Right lobe of liver (tissue), 6 donors: Measurements from ENCODE around the gene GDPD4. TPM values are rescaled to one million over a fixed set of nuclear protein-coding genes. Genes with fewer than 3 reads are reported as not detected.

ENCODE experiments used
- ATAC-seq, 4 donors: fragments of 200-7000 bp; cut with Tn5 transposase; one replicate each; pipeline ENCODE4 v1.9.1; 2020; ENCODE audit warnings: mild to moderate bottlenecking in 4 of 4, moderate library complexity in 4 of 4
- DNase-seq, 3 donors: peaks; one replicate each; pipeline ENCODE4 v3.0.0-alpha.2; 2020
- H3K27ac ChIP-seq, 3 donors: fragments of 200-600 bp; one replicate each; pipeline ENCODE4 v1.8.0; 2022
- H3K27me3 ChIP-seq, 2 donors: fragments of 200-600 bp; one replicate each; pipeline ENCODE4 v1.8.0; 2022
- H3K36me3 ChIP-seq, 4 donors: fragments of 200-600 bp; sonication (generic) in 1 of 4; one replicate each; pipeline versions ENCODE4 v1.5.1 to v1.8.0; 2017 to 2022; ENCODE audit warnings: control low read depth in 1 of 4
- H3K4me1 ChIP-seq, 4 donors: fragments of 200-600 bp; sonication (generic) in 1 of 4; one replicate each; pipeline versions ENCODE4 v1.5.1 to v1.8.0; 2017 to 2022; ENCODE audit warnings: control low read depth in 1 of 4
- H3K4me3 ChIP-seq, 3 donors: fragments of 200-600 bp; one replicate each; pipeline ENCODE4 v1.8.0; 2022
- H3K9me3 ChIP-seq, 4 donors: fragments of 200-600 bp; sonication (generic) in 1 of 4; one replicate each; pipeline versions ENCODE4 v1.5.1 to v1.8.0; 2017 to 2022; ENCODE audit warnings: control low read depth in 1 of 4
- POLR2A ChIP-seq: fragments of 450-650 bp; IDR thresholded peaks from one replicate; pipeline ENCODE4 v1.6.1; 2017; ENCODE audit warnings: antibody characterized with exemption, mild to moderate bottlenecking
- WGBS: methylation state at CpG from one replicate; pipeline ENCODE4 v1.1.6; 2018; ENCODE audit warnings: low coverage, low lambda C conversion rate; ENCODE audit not compliant: insufficient coverage; ENCODE audit errors: missing lambda C conversion rate; 5-methylcytosine and 5-hydroxymethylcytosine counted together
- intact Hi-C, 2 donors: fragments of 100-400 bp; cut with DNase I; formaldehyde crosslinking; loops; one replicate each; pipeline versions ENCODE4 v1.11.2 to v1.14.1; 2022
- long read RNA-seq: library from polyadenylated mRNA; unstranded; transcript quantifications from one replicate; pipeline ENCODE4 v2.0.0, GENCODE V29; 2019
- total RNA-seq, 6 experiments: library from RNA; depleted of rRNA in 2 of 6; stranded (reverse); fragments of >200 nt in 2 of 6; fragmentation: NEBNext Ultra II Directional in 3 of 6; extraction: Animal tissue kit (Norgen Biotek cat#: 25700) in 3 of 6; gene quantifications; one replicate each; pipeline versions ENCODE4 v1.1.0 to v1.2.4, GENCODE V29; 2016 to 2023
- TF ChIP-seq, protein P1 (sequence below), 4 donors: fragments of 200-600 bp in 3 of 4; fragments of 450-650 bp in 1 of 4; IDR thresholded peaks; one replicate each; pipeline versions ENCODE4 v1.5.1 to v1.8.0; 2016 to 2022; ENCODE audit warnings: antibody characterized with exemption in 4 of 4, mild to moderate bottlenecking in 2 of 4
- donor health status: DM: no; HTN: yes; CAD: no.
- donor health status: DM: no; HTN: no; CAD: no.
- donor health status: DM: no; HTN: no; CAD: no.
- donor health status: DM: no; HTN: yes; CAD: no.
- donor health status: DM: no; HTN: yes; CAD: no.

GDPD4 gene, protein sequence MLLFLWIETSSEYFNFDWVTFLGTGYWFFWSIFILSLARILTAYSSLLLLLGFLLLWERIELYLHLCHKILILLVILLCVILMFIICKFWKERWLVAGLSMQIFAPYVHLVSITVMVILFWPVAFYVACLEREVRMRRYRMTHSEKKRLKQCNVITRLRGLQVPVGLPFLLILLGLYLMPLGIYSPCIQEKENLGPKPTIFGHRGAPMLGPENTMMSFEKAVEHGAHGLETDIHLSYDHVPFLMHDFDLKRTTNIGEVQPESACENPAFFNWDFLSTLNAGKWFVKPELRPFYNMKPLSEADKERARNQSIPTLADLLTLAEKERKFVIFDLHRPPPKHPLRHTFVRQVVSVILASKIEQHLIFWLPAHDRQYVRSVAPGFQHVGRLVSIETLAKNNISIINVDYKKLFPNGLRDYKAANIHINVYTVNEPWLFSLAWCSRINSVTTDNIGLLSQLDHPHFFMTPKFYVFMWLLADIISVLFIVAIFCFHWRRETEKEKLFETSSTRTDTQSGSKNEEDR
- total RNA-seq = under 1 TPM in 4 of 6 experiments, not detected in 2; 0.29 to 0.53 (median 0.44) TPM
- long read RNA-seq = 0 reads

DNA sequence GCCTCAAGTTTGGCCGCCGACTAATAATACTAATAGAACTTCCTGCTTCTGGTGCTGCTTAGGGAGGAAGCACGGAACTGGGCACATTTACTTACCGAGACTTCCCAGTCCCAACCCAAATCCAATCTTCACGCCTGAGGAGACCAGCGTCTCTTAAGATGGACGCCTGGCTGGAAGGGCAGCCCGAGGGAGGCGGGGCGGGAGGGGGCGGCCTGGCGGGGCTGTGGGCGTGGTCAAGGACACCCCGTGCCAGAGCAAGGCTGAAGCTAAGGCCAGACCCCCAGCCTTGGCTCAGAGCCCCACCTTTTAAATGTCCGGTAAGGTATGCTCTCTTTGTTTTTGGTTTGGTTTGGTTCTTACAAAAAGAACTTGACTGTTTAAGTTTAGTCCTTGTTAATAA lies at the start of gene GDPD4:
Gene GDPD4 (minus strand): TSS at position 177 of the 400 bp plus-strand sequence. CDS start 16,549 bp downstream, outside the sequence.
- Histone ChIP-seq H3K27ac (no peak within 1 kb of the TSS), H3K4me3 (no peak within 1 kb of the TSS), H3K9me3 (no peaks in the 10 kb centered on the region), H3K4me1 (peaks cover 0 to 5% (median 0%) of the 10 kb centered on the region in 4 donors), H3K36me3 (no peaks in the 10 kb centered on the region), H3K27me3 (no peaks in the 10 kb centered on the region)
- whole genome bisulfite sequencing = 78% methylated on average over 7 of the region's 15 CpGs
- no peak for TF ChIP-seq POLR2A
- TF ChIP-seq, protein P1, sequence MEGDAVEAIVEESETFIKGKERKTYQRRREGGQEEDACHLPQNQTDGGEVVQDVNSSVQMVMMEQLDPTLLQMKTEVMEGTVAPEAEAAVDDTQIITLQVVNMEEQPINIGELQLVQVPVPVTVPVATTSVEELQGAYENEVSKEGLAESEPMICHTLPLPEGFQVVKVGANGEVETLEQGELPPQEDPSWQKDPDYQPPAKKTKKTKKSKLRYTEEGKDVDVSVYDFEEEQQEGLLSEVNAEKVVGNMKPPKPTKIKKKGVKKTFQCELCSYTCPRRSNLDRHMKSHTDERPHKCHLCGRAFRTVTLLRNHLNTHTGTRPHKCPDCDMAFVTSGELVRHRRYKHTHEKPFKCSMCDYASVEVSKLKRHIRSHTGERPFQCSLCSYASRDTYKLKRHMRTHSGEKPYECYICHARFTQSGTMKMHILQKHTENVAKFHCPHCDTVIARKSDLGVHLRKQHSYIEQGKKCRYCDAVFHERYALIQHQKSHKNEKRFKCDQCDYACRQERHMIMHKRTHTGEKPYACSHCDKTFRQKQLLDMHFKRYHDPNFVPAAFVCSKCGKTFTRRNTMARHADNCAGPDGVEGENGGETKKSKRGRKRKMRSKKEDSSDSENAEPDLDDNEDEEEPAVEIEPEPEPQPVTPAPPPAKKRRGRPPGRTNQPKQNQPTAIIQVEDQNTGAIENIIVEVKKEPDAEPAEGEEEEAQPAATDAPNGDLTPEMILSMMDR (IDR thresholded peaks at IDR 0.05) = no peak
- intact Hi-C loops = no loop called here
- DNase-seq = no peak
- no peak for ATAC-seq

DNA sequence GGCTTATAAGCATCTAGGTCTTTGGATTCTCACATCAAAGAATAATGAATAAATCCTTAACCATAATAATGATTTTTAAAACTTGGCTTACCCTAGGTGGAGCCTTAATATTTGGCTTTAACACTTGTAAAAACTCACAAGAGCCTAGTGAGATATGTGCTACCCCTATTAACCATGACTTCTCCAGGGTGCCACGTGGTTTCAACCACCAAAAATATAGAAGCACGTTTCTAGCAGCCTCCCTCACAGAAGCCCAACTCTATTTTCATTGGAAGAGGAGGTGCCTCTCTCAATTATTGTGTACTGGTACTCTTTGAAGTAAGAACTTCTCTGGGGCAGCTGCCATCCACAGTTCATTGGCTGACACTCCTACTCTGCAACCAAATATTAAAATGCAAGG lies 46.5 kb upstream of the GDPD4 start:
- Histone ChIP-seq H3K4me1 (no peaks in the 10 kb centered on the region), H3K27me3 (no peaks in the 10 kb centered on the region), H3K4me3 (no peak overlapping the region), H3K36me3 (no peaks in the 10 kb centered on the region), H3K9me3 (no peaks in the 10 kb centered on the region), H3K27ac (no peak overlapping the region)
- 68% methylated on average over 2 of the region's 2 CpGs for WGBS
- TF ChIP-seq POLR2A = no peak
- TF ChIP-seq, protein P1 (IDR thresholded peaks at IDR 0.05) = no peak
- no peak for ATAC-seq
- intact Hi-C loops = no loop called here
- DNase-seq = no peak

DNA sequence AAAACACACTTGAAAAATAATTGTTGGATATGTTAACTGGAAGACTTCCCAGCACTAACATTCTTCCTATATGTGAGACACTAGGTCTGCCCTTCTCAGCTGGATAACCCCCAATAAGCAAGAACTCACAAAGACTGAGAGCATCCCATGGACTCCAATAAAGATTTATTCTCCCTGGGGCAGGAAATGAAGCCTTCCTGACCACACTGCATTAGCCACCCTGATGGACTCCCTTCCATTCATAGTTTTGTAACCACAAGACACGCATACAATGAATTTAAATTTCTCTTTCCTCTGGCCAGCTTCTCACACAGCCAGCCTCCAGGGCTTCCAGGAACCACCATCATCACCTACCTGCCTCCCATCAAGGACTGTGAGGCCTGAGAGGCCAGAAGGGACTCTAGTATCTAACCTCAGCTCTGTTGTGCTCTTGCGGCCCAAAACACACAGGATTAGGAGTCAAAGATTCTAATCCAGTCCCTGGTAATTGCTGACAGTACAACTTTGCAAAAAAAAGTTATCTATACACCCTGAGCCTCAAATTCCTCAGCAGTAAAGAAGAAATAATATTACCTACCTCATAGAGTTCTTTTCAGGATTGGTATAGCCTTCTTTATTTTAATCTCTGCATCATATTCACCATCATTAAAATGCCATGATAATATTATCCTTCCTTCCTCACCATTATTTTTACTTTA lies 45.6 kb upstream of the GDPD4 start:
- TF ChIP-seq, protein P1 (IDR thresholded peaks at IDR 0.05) = no peak
- TF ChIP-seq POLR2A = no peak
- DNase-seq = no peak
- intact Hi-C loops = no loop called here
- Histone ChIP-seq H3K27me3 (no peaks in the 10 kb centered on the region), H3K27ac (no peak overlapping the region), H3K4me1 (no peaks in the 10 kb centered on the region), H3K9me3 (no peaks in the 10 kb centered on the region), H3K4me3 (no peak overlapping the region), H3K36me3 (no peaks in the 10 kb centered on the region)
- WGBS = 93% methylated on average over 2 of the region's 2 CpGs
- ATAC-seq = no peak

DNA sequence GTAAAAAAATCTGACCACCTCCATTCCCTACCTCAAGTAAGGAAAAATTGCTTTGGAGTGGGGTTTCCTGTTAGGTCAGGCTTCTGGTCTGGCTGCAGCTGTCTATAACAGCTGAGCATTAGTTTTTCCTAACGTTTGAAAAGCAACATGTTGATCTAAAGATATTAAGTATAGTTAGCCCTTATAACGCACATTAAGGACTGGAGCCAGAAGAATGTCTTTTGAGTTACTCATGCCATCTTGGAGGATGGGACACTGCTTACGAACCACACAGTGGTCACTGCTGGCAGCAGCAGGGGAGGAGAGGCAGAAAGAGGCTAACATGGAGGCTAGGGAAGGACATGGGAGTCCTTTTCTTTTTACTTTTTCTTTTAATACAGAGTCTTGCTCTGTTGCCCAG lies 44.1 kb upstream of the GDPD4 start:
- ATAC-seq = no peak
- Histone ChIP-seq H3K27ac (no peak overlapping the region), H3K4me3 (no peak overlapping the region), H3K9me3 (no peaks in the 10 kb centered on the region), H3K36me3 (no peaks in the 10 kb centered on the region), H3K27me3 (no peaks in the 10 kb centered on the region), H3K4me1 (no peaks in the 10 kb centered on the region)
- no peak for DNase-seq
- TF ChIP-seq, protein P1 (IDR thresholded peaks at IDR 0.05) = no peak
- TF ChIP-seq POLR2A = no peak
- 84% methylated on average over 3 of the region's 3 CpGs for WGBS
- intact Hi-C loops = no loop called here
